K562 (cell line): ENCODE measurements around the gene TRABD2B. TPM values are rescaled to one million over a fixed set of nuclear protein-coding genes. Genes with fewer than 3 reads are reported as not detected.

ENCODE experiments used
- ATAC-seq: fragments of 200-7000 bp; cut with Tn5 transposase; 3 replicates; pipeline ENCODE4 v1.9.1; 2020; ENCODE audit warnings: moderate library complexity
- BruUV-seq: library from RNA; stranded (reverse); fragments of 400-500 nt; replicated peaks from 2 replicates; lab custom pipeline; 2021; lab: Mats Ljungman, UMichigan
- CTCF ChIA-PET: fragments of 300-600 bp; formaldehyde crosslinking; extraction: SDS; loops from one replicate; lab custom pipeline; 2021; ENCODE audit warnings: low intra/inter-chr PET ratio; lab: Yijun Ruan, JAX
- POLR2A ChIA-PET: fragments of 300-600, 350-650 bp; sonication (Branson Sonifier 250); formaldehyde crosslinking; extraction: SDS; loops from one replicate; lab custom pipeline; 2021; ENCODE audit warnings: antibody characterized with exemption, inconsistent platforms; lab: Yijun Ruan, JAX
- DNase-seq, 4 experiments: peaks; one replicate each; pipeline versions ENCODE4 v3.0.0 to v3.0.0-alpha.2; 2011 to 2018; ENCODE audit warnings: low spot score in 3 of 4, mixed read lengths in 3 of 4; ENCODE audit errors: extremely low read depth in 1 of 4
- FAIRE-seq: peaks from 2 replicates; lab custom pipeline; 2011; peaks lifted over from hg19 to GRCh38; lab: Jason Lieb, UNC
- H2AFZ ChIP-seq: 2 replicates; pipeline ENCODE4 v1.6.0; 2011; ENCODE audit warnings: low read depth, low read length, control low read depth, inconsistent platforms
- H3K27ac ChIP-seq: fragments of 200-600 bp; 3 replicates; pipeline ENCODE4 v1.8.0; 2011; ENCODE audit warnings: low read depth, mild to moderate bottlenecking, control low read depth, inconsistent platforms, low read length, moderate library complexity, mixed read lengths; ENCODE audit errors: extremely low read depth
- H3K27me3 ChIP-seq, 2 experiments: fragments of 300-600 bp in 1 of 2; 2 replicates in 1 of 2; 3 replicates in 1 of 2; pipeline versions ENCODE4 v1.6.0 to v1.8.0; 2011; ENCODE audit warnings: inconsistent platforms in 2 of 2, low read length in 2 of 2, mild to moderate bottlenecking in 1 of 2, mixed read lengths in 1 of 2, moderate library complexity in 1 of 2; ENCODE audit not compliant: control insufficient read depth in 2 of 2, insufficient read depth in 2 of 2
- H3K36me3 ChIP-seq: fragments of 300-600 bp; 3 replicates; pipeline ENCODE4 v1.8.0; 2011; ENCODE audit warnings: mild to moderate bottlenecking, low read length, inconsistent platforms; ENCODE audit not compliant: control insufficient read depth, insufficient read depth
- H3K4me1 ChIP-seq, 2 experiments: fragments of 200-600 bp in 1 of 2; replicated peaks in 1 of 2; 2 replicates in 1 of 2; 3 replicates in 1 of 2; pipeline versions ENCODE4 v1.5.1 to v1.8.0; 2011; ENCODE audit warnings: inconsistent platforms in 2 of 2, low read length in 2 of 2, mild to moderate bottlenecking in 1 of 2, mixed read lengths in 1 of 2, moderate library complexity in 1 of 2; ENCODE audit not compliant: control insufficient read depth in 2 of 2, insufficient read depth in 2 of 2
- H3K4me2 ChIP-seq: 2 replicates; pipeline ENCODE4 v1.6.1; 2011; ENCODE audit warnings: low read length, control low read depth, inconsistent platforms, mixed read lengths; ENCODE audit not compliant: insufficient read depth
- H3K4me3 ChIP-seq: fragments of 200-600 bp; sonication (generic), shearing (Covaris generic); 2 replicates; pipeline ENCODE4 v1.5.1; 2016; ENCODE audit warnings: control low read depth, inconsistent platforms
- H3K79me2 ChIP-seq: fragments of 200-600 bp; 3 replicates; pipeline ENCODE4 v1.8.0; 2011; ENCODE audit warnings: low read length, inconsistent platforms; ENCODE audit not compliant: control insufficient read depth, insufficient read depth
- H3K9ac ChIP-seq, 2 experiments: 2 replicates each; pipeline versions ENCODE4 v1.6.0 to v1.6.1; 2011; ENCODE audit warnings: low read depth in 2 of 2, low read length in 2 of 2, control low read depth in 1 of 2, inconsistent platforms in 1 of 2, mild to moderate bottlenecking in 1 of 2, mixed read lengths in 1 of 2; ENCODE audit not compliant: insufficient read depth in 1 of 2
- H3K9me1 ChIP-seq: one replicate; pipeline ENCODE4 v1.6.0; 2011; ENCODE audit warnings: inconsistent platforms, mild to moderate bottlenecking, low read length, moderate library complexity; ENCODE audit not compliant: control insufficient read depth, insufficient read depth
- H3K9me3 ChIP-seq: replicated peaks from 2 replicates; pipeline ENCODE4 v1.5.1; 2011; ENCODE audit warnings: low read depth, low read length, inconsistent platforms; ENCODE audit not compliant: control insufficient read depth, insufficient read depth
- H4K20me1 ChIP-seq: replicated peaks from 2 replicates; pipeline ENCODE4 v1.6.1; 2011; ENCODE audit warnings: low read length, inconsistent platforms, mixed read lengths; ENCODE audit not compliant: control insufficient read depth, insufficient read depth
- BRCA1 ChIP-seq, 2 experiments: fragments of 450-650 bp in 1 of 2; sonication (generic) in 1 of 2; formaldehyde crosslinking in 1 of 2; IDR thresholded peaks; 2 replicates each; pipeline versions ENCODE4 v1.5.0 to v1.6.1; 2017 to 2020; ENCODE audit warnings: mild to moderate bottlenecking in 1 of 2, missing genetic modification reagents in 1 of 2
- FOXJ2 ChIP-seq: fragments of 200-800 bp; sonication (Bioruptor generic); IDR thresholded peaks from 2 replicates; pipeline ENCODE4 v1.6.1; 2016; ENCODE audit warnings: missing genetic modification characterization, missing compliant biosample characterization
- HNRNPH1 ChIP-seq: fragments of 200-400 bp; formaldehyde crosslinking; optimal IDR thresholded peaks from 2 replicates; pipeline ENCODE3; 2017; ENCODE audit warnings: low read depth, mild to moderate bottlenecking, low read length, moderate library complexity
- HNRNPK ChIP-seq: fragments of 200-400 bp; formaldehyde crosslinking; IDR thresholded peaks from one replicate; pipeline ENCODE4 v1.6.1; 2018; ENCODE audit warnings: mild to moderate bottlenecking, low read depth, low read length; ENCODE audit not compliant: poor library complexity, severe bottlenecking
- KLF1 ChIP-seq: fragments of 450-650 bp; IDR thresholded peaks from 2 replicates; pipeline ENCODE4 v1.6.1; 2016; ENCODE audit warnings: missing genetic modification characterization, missing compliant biosample characterization
- MNT ChIP-seq, 2 experiments: fragments of 450-650 bp; conservative IDR thresholded peaks; 2 replicates each; pipeline ENCODE4 v1.6.1; 2017; ENCODE audit warnings: mild to moderate bottlenecking in 2 of 2, moderate library complexity in 2 of 2
- SMARCA4 ChIP-seq: fragments of 450-650 bp; IDR thresholded peaks from 2 replicates; pipeline ENCODE4 v1.6.1; 2016
- TBP ChIP-seq: optimal IDR thresholded peaks from 2 replicates; pipeline ENCODE3; 2011; ENCODE audit warnings: low read depth, low read length, improper control_type of control experiment
- ZBTB1 ChIP-seq: sonication (generic); formaldehyde crosslinking; IDR thresholded peaks from 2 replicates; pipeline ENCODE4 v1.8.1; 2023; ENCODE audit warnings: missing genetic modification reagents, low read depth, mild to moderate bottlenecking, borderline replicate concordance
- ZNF398 ChIP-seq: fragments of 250-450 bp; sonication (Bioruptor Pico); IDR thresholded peaks from 2 replicates; pipeline ENCODE4 v1.8.0; 2021; ENCODE audit warnings: moderate library complexity, mild to moderate bottlenecking, inconsistent platforms
- WGBS: fragments of 100-300 bp; shearing (Covaris generic); methylation state at CpG from one replicate; pipeline ENCODE4 v1.1.6; 2016; ENCODE audit warnings: low coverage, mixed read lengths; ENCODE audit not compliant: insufficient coverage; ENCODE audit errors: missing lambda C conversion rate; 5-methylcytosine and 5-hydroxymethylcytosine counted together
- in situ Hi-C: fragments of 300-500 bp; cut with MboI; formaldehyde crosslinking; loops from 4 replicates; pipeline ENCODE4 v1.15.0; 2018; ENCODE audit warnings: inconsistent platforms, mixed read lengths
- intact Hi-C: fragments of 100-400 bp; cut with micrococcal nuclease; formaldehyde crosslinking; loops from 2 replicates; pipeline ENCODE4 v1.14.2; 2022
- polyA plus RNA-seq, 8 experiments: library from polyadenylated mRNA; depleted of rRNA in 4 of 8; stranded (reverse) in 5 of 8; unstranded in 3 of 8; fragments of >200 nt; fragmentation: Nextera tagmentation in 2 of 8; fragmentation: Illumina TruSeq in 1 of 8; extraction: Ambion mirVana in 2 of 8; extraction: Trizol in 1 of 8; gene quantifications; 2 replicates each; pipeline versions ENCODE4 v1.2.1 to v1.2.3, GENCODE V29; 2011 to 2014; ENCODE audit warnings: inconsistent platforms in 1 of 8, missing spikeins in 1 of 8
- total RNA-seq, 7 experiments: library from RNA; depleted of rRNA in 6 of 7; stranded (reverse); fragments of >200 nt in 6 of 7; fragmentation: Illumina TruSeq in 2 of 7; extraction: Trizol in 2 of 7; gene quantifications; 2 replicates each; pipeline versions ENCODE4 v1.2.1 to v1.2.3, GENCODE V29; 2011 to 2021; ENCODE audit warnings: low replicate concordance in 1 of 7

Gene TRABD2B
- total and polyA plus RNA-seq, 9 of the 15 experiments (the other 6 are each of a cell fraction or from before 2014, with no cell fraction given): not detected

- no peak overlapping the region for H3K4me2 ChIP-seq
- POLR2A ChIA-PET: no interaction called here
- TF ChIP-seq ZNF398 (CRISPR knock-in tag) (no peak), TBP (no peak), ZBTB1 (CRISPR knock-in tag) (no peak), BRCA1 (IDR thresholded peaks at IDR 0.05) (no peak), BRCA1 (CRISPR knock-in tag; IDR thresholded peaks at IDR 0.05) (no peak), HNRNPK (no peak), SMARCA4 (no peak), MNT (conservative IDR thresholded peaks at IDR 0.05) (no peak), KLF1 (tag) (no peak), HNRNPH1 (no peak), FOXJ2 (tag) (no peak)
- no peaks in the 10 kb centered on the region for H3K79me2 ChIP-seq
- H2AFZ ChIP-seq: no peak overlapping the region
- H3K36me3 ChIP-seq: no peaks in the 10 kb centered on the region
- 2% methylated on average over 14 of the region's 14 CpGs for WGBS
- no peak overlapping the region for H3K27ac ChIP-seq
- FAIRE-seq (no peak), ATAC-seq (no peak), DNase-seq (no peak)
- in situ Hi-C loops: no loop called here
- H3K9ac ChIP-seq: no peak overlapping the region
- H3K9me1 ChIP-seq: peaks cover 2% of the 10 kb centered on the region
- no peak overlapping the region for H3K4me3 ChIP-seq
- CTCF ChIA-PET: no interaction called here
- intact Hi-C loops: no loop called here
- no TSS peak for BruUV-seq
- peaks cover 0 to 43% of the 10 kb centered on the region in 2 experiments; a peak in 3 of 5 replicates for H3K27me3 ChIP-seq
- no peaks in the 10 kb centered on the region for H3K4me1 ChIP-seq
- peaks cover 9% of the 10 kb centered on the region; the same call in 1 of the 2 replicates for H4K20me1 ChIP-seq
- H3K9me3 ChIP-seq: no peaks in the 10 kb centered on the region
These were observed 213.3 kb downstream of the TRABD2B start for GRCh38 chr1:47783638-47784496.
